Spleen (tissue), 7 donors: ENCODE measurements around the gene NDUFB7.
"Not testable (repeated sequence)": the region's sequence is repeated elsewhere in the genome, so short reads cannot be mapped to it uniquely, and the experiment has no call there.

ENCODE experiments used
- POLR2A ChIP-seq, 3 donors: fragments of 450-650 bp; IDR thresholded peaks; one replicate each; pipeline ENCODE4 v1.5.1; 2017; ENCODE audit warnings: antibody characterized with exemption in 3 of 3, mild to moderate bottlenecking in 1 of 3
- TF ChIP-seq, protein P1 (sequence below), 11 experiments: fragments of 200-600 bp in 7 of 11; fragments of 450-650 bp in 4 of 11; sonication (generic) in 4 of 11; IDR thresholded peaks in 8 of 11; conservative IDR thresholded peaks in 3 of 11; 1 replicate in 7 of 11; 2 replicates in 4 of 11; pipeline versions ENCODE4 v1.4.0 to v1.8.0; 2016 to 2021; ENCODE audit warnings: antibody characterized with exemption in 11 of 11, inconsistent platforms in 4 of 11, mild to moderate bottlenecking in 1 of 11
- donor health status: DM: no; HTN: no; CAD: no; lungs with moderate emphysema.
- donor health status: DM: no; HTN: no; CAD: no.
- donor health status: DM: no; HTN: no; CAD: no.

DNA sequence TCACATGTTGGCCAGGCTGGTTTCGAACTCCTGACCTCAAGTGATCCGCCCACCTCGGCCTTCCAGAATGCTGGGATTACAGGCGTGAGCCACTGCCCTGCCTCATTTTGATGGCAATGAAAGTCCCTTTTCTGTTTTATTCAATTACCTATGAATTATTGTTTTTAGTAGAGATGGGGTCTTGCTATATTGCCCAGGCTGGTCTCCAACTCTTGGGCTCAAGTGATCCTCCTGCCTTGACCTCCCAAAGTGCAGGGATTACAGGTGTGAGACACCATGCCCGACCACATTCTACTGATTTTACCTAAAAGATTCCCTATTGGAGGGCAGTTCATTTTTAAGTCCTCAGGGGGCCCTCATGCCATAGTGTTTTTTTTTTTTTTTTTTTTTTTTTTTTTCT, 29.9 kb downstream of the NDUFB7 start:
- TF ChIP-seq POLR2A (IDR thresholded peaks at IDR 0.05), result not testable (repeated sequence)
- TF ChIP-seq, protein P1, sequence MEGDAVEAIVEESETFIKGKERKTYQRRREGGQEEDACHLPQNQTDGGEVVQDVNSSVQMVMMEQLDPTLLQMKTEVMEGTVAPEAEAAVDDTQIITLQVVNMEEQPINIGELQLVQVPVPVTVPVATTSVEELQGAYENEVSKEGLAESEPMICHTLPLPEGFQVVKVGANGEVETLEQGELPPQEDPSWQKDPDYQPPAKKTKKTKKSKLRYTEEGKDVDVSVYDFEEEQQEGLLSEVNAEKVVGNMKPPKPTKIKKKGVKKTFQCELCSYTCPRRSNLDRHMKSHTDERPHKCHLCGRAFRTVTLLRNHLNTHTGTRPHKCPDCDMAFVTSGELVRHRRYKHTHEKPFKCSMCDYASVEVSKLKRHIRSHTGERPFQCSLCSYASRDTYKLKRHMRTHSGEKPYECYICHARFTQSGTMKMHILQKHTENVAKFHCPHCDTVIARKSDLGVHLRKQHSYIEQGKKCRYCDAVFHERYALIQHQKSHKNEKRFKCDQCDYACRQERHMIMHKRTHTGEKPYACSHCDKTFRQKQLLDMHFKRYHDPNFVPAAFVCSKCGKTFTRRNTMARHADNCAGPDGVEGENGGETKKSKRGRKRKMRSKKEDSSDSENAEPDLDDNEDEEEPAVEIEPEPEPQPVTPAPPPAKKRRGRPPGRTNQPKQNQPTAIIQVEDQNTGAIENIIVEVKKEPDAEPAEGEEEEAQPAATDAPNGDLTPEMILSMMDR (IDR thresholded peaks at IDR 0.05 in 8 of 11, conservative IDR thresholded peaks at IDR 0.05 in 3 of 11), result not testable (repeated sequence)
